IPS DF 6.9 (cell line): ENCODE measurements around the gene BIK.

Experiments
- DNase-seq: peaks from one replicate; pipeline ENCODE4 v3.0.0-alpha.2; 2013; ENCODE audit warnings: low read depth, low spot score
- H3K27ac ChIP-seq: one replicate; pipeline ENCODE4 v1.5.1; 2013; ENCODE audit warnings: low read length, control low read depth
- H3K27me3 ChIP-seq: 2 replicates; pipeline ENCODE4 v1.6.1; 2013; ENCODE audit warnings: mild to moderate bottlenecking, low read length; ENCODE audit not compliant: control insufficient read depth, insufficient read depth
- H3K36me3 ChIP-seq: 2 replicates; pipeline ENCODE4 v1.6.1; 2013; ENCODE audit warnings: low read length; ENCODE audit not compliant: control insufficient read depth, insufficient read depth
- H3K4me1 ChIP-seq: 2 replicates; pipeline ENCODE4 v1.6.1; 2013; ENCODE audit warnings: low read length; ENCODE audit not compliant: control insufficient read depth, insufficient read depth
- H3K4me3 ChIP-seq: 2 replicates; pipeline ENCODE4 v1.5.1; 2013; ENCODE audit warnings: mild to moderate bottlenecking, low read length
- H3K9me3 ChIP-seq: 2 replicates; pipeline ENCODE4 v1.6.1; 2013; ENCODE audit warnings: low read length, inconsistent platforms; ENCODE audit not compliant: control insufficient read depth, insufficient read depth
- WGBS: extraction: QIAGEN DNeasy Blood & Tissue Kit; methylation state at CpG from one replicate; pipeline ENCODE4 v1.1.7; 2013; ENCODE audit warnings: mixed read lengths, missing lambda C conversion rate; ENCODE audit not compliant: insufficient read length, insufficient coverage; 5-methylcytosine and 5-hydroxymethylcytosine counted together

The BIK gene

GRCh38 chr22:43158778-43159483 is 48.4 kb downstream of the BIK start:
- no peak overlapping the region for H3K4me3 ChIP-seq
- no CpG with 5 or more reads among the region's 24 CpGs for WGBS
- H3K9me3 ChIP-seq = no peaks in the 10 kb centered on the region
- H3K36me3 ChIP-seq = no peaks in the 10 kb centered on the region
- DNase-seq = no peak
- no peak overlapping the region for H3K27ac ChIP-seq
- no peaks in the 10 kb centered on the region for H3K27me3 ChIP-seq
- no peaks in the 10 kb centered on the region for H3K4me1 ChIP-seq

GRCh38 chr22:43159484-43160178 is 49.1 kb downstream of the BIK start:
- no CpG with 5 or more reads among the region's 18 CpGs for WGBS
- Histone ChIP-seq H3K27ac (no peak overlapping the region), H3K27me3 (no peaks in the 10 kb centered on the region), H3K4me3 (no peak overlapping the region), H3K36me3 (no peaks in the 10 kb centered on the region), H3K4me1 (no peaks in the 10 kb centered on the region), H3K9me3 (no peaks in the 10 kb centered on the region)
- DNase-seq = no peak

- WGBS = no CpG with 5 or more reads among the region's 8 CpGs
- H3K36me3 ChIP-seq = no peaks in the 10 kb centered on the region
These were observed 50.1 kb downstream of the BIK start for GRCh38 chr22:43160497-43161126.

GRCh38 chr22:43162412-43163150 is 52.0 kb downstream of the BIK start:
- Histone ChIP-seq H3K4me1 (no peaks in the 10 kb centered on the region), H3K27me3 (no peaks in the 10 kb centered on the region), H3K4me3 (no peak overlapping the region), H3K27ac (no peak overlapping the region), H3K36me3 (peaks cover 4% of the 10 kb centered on the region), H3K9me3 (no peaks in the 10 kb centered on the region)
- DNase-seq = no peak
- WGBS = no CpG with 5 or more reads among the region's 24 CpGs

More at GRCh38 chr22:43160497-43161126, 50.1 kb downstream of the BIK start:
- H3K9me3 ChIP-seq = no peaks in the 10 kb centered on the region
- H3K27ac ChIP-seq = no peak overlapping the region
- H3K4me3 ChIP-seq = no peak overlapping the region
- no peaks in the 10 kb centered on the region for H3K27me3 ChIP-seq
- no peak for DNase-seq
- no peaks in the 10 kb centered on the region for H3K4me1 ChIP-seq

- DNase-seq = no peak
- H3K27ac ChIP-seq = no peak overlapping the region
- H3K36me3 ChIP-seq = peaks cover 11% of the 10 kb centered on the region
- H3K27me3 ChIP-seq = no peaks in the 10 kb centered on the region
- no peaks in the 10 kb centered on the region for H3K4me1 ChIP-seq
- H3K9me3 ChIP-seq = no peaks in the 10 kb centered on the region
- no CpG with 5 or more reads among the region's 18 CpGs for WGBS
- H3K4me3 ChIP-seq = no peak overlapping the region
These were observed 52.8 kb downstream of the BIK start for GRCh38 chr22:43163241-43163795.

GRCh38 chr22:43164636-43165035 is 54.1 kb downstream of the BIK start:
- Histone ChIP-seq H3K27ac (no peak overlapping the region), H3K27me3 (no peaks in the 10 kb centered on the region), H3K36me3 (peaks cover 18% of the 10 kb centered on the region), H3K9me3 (no peaks in the 10 kb centered on the region), H3K4me3 (no peak overlapping the region), H3K4me1 (no peaks in the 10 kb centered on the region)
- WGBS = no CpG with 5 or more reads among the region's 16 CpGs
- DNase-seq = no peak

GRCh38 chr22:43166132-43166930 is 55.8 kb downstream of the BIK start:
- Histone ChIP-seq H3K36me3 (peaks cover 26% of the 10 kb centered on the region), H3K27ac (no peak overlapping the region), H3K27me3 (no peaks in the 10 kb centered on the region), H3K4me3 (no peak overlapping the region), H3K4me1 (no peaks in the 10 kb centered on the region), H3K9me3 (no peaks in the 10 kb centered on the region)
- WGBS = no CpG with 5 or more reads among the region's 23 CpGs
- no peak for DNase-seq

GRCh38 chr22:43167001-43167589 is 56.5 kb downstream of the BIK start:
- Histone ChIP-seq H3K4me1 (no peaks in the 10 kb centered on the region), H3K36me3 (peaks cover 33% of the 10 kb centered on the region), H3K4me3 (no peak overlapping the region), H3K27ac (no peak overlapping the region), H3K27me3 (no peaks in the 10 kb centered on the region), H3K9me3 (no peaks in the 10 kb centered on the region)
- DNase-seq = no peak
- no CpG with 5 or more reads among the region's 19 CpGs for WGBS

- no peak for DNase-seq
- Histone ChIP-seq H3K4me1 (no peaks in the 10 kb centered on the region), H3K36me3 (peaks cover 43% of the 10 kb centered on the region), H3K9me3 (no peaks in the 10 kb centered on the region), H3K27ac (no peak overlapping the region), H3K4me3 (no peak overlapping the region), H3K27me3 (no peaks in the 10 kb centered on the region)
- no CpG with 5 or more reads among the region's 25 CpGs for WGBS
These were observed 58.1 kb downstream of the BIK start for GRCh38 chr22:43168471-43169309.
